Measurements from ENCODE around the gene LARP1.

Gene LARP1

DNA sequence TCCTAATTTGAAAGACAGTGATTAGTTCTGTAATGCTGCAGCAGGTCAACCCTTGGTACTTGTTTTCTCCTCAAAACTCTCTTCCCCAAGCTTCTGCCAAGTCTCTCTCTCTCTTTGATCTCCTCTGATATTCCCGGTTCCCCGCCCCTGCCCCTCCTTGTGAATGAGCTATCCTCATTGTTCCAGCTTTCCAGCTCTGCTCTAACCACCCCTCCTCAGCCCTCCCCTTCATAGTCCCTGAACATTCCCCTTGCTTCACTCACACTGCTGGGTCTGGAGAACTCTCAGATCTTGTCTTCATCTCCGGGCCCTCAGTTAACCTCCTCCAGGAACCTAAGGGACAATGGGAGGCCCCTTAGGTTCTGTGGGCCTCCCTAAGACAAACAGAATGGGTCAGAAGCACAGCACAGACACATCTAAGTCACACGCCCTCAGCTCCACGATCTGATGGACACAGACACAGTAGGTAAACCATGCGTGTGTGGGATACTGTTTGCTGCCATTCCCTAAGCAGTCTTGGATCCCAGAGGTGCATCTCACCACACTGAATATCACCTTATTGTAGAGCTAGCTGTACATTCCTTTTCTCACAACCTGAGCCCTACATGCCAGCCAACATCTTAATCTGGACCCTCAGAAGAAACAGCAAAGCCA lies 17.4 kb upstream of the LARP1 start:
- TF ChIP-seq TAF1 (IDR thresholded peaks at IDR 0.05; ENCODE audit: low read depth) (no peak), EGR1 (IDR thresholded peaks at IDR 0.05) (no peak), FOXM1 (IDR thresholded peaks at IDR 0.05; ENCODE audit: borderline replicate concordance, low read depth) (no peak), ZBTB7A (IDR thresholded peaks at IDR 0.05; ENCODE audit: low read depth) (no peak), NFIC (IDR thresholded peaks at IDR 0.05) (no peak), EP300 (IDR thresholded peaks at IDR 0.05; ENCODE audit: borderline replicate concordance) (no peak), CEBPB (IDR thresholded peaks at IDR 0.05) (no peak), TCF12 (IDR thresholded peaks at IDR 0.05; ENCODE audit: low read depth) (no peak), RAD21 (IDR thresholded peaks at IDR 0.05; ENCODE audit: low read depth) (no peak), YY1 (IDR thresholded peaks at IDR 0.05; ENCODE audit: low read depth) (no peak), TEAD4 (IDR thresholded peaks at IDR 0.05) (no peak), CREB1 (IDR thresholded peaks at IDR 0.05; ENCODE audit: low read depth) (no peak)
- TF ChIP-seq, protein P1, sequence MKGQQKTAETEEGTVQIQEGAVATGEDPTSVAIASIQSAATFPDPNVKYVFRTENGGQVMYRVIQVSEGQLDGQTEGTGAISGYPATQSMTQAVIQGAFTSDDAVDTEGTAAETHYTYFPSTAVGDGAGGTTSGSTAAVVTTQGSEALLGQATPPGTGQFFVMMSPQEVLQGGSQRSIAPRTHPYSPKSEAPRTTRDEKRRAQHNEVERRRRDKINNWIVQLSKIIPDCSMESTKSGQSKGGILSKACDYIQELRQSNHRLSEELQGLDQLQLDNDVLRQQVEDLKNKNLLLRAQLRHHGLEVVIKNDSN (IDR thresholded peaks at IDR 0.05): no peak
- TF ChIP-seq, protein P2, sequence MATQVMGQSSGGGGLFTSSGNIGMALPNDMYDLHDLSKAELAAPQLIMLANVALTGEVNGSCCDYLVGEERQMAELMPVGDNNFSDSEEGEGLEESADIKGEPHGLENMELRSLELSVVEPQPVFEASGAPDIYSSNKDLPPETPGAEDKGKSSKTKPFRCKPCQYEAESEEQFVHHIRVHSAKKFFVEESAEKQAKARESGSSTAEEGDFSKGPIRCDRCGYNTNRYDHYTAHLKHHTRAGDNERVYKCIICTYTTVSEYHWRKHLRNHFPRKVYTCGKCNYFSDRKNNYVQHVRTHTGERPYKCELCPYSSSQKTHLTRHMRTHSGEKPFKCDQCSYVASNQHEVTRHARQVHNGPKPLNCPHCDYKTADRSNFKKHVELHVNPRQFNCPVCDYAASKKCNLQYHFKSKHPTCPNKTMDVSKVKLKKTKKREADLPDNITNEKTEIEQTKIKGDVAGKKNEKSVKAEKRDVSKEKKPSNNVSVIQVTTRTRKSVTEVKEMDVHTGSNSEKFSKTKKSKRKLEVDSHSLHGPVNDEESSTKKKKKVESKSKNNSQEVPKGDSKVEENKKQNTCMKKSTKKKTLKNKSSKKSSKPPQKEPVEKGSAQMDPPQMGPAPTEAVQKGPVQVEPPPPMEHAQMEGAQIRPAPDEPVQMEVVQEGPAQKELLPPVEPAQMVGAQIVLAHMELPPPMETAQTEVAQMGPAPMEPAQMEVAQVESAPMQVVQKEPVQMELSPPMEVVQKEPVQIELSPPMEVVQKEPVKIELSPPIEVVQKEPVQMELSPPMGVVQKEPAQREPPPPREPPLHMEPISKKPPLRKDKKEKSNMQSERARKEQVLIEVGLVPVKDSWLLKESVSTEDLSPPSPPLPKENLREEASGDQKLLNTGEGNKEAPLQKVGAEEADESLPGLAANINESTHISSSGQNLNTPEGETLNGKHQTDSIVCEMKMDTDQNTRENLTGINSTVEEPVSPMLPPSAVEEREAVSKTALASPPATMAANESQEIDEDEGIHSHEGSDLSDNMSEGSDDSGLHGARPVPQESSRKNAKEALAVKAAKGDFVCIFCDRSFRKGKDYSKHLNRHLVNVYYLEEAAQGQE (IDR thresholded peaks at IDR 0.05; ENCODE audit: low read depth): no peak
- TF ChIP-seq, protein P3, sequence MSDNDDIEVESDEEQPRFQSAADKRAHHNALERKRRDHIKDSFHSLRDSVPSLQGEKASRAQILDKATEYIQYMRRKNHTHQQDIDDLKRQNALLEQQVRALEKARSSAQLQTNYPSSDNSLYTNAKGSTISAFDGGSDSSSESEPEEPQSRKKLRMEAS (IDR thresholded peaks at IDR 0.05): no peak

DNA sequence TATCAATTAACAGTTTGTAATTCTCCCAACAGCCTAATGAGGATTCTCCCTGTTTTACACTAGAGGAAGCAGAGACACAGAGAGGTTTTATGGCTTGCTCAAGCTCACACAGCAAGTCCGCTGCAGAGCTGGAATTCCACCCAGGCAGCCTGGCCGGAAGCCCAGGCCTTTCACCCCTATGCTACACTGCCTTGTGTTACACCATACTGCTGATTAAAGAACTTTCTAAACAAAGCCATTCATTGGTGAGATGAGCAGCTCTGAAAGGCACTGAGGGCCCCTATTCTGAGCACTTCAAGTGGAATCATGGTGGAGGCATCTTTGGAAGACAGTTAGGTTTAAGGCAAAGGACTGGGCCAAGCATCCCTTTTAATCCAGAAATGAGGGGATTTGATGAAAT lies 14.7 kb upstream of the LARP1 start:
- TF ChIP-seq, protein P2 (IDR thresholded peaks at IDR 0.05; ENCODE audit: low read depth): no peak
- TF ChIP-seq CEBPB (IDR thresholded peaks at IDR 0.05) (no peak), FOXM1 (IDR thresholded peaks at IDR 0.05; ENCODE audit: borderline replicate concordance, low read depth) (no peak), EGR1 (IDR thresholded peaks at IDR 0.05) (no peak), YY1 (IDR thresholded peaks at IDR 0.05; ENCODE audit: low read depth) (no peak), ZBTB7A (IDR thresholded peaks at IDR 0.05; ENCODE audit: low read depth) (no peak), TCF12 (IDR thresholded peaks at IDR 0.05; ENCODE audit: low read depth) (no peak), TAF1 (IDR thresholded peaks at IDR 0.05; ENCODE audit: low read depth) (no peak), NFIC (IDR thresholded peaks at IDR 0.05) (no peak), TEAD4 (IDR thresholded peaks at IDR 0.05) (no peak), CREB1 (IDR thresholded peaks at IDR 0.05; ENCODE audit: low read depth) (no peak)
- TF ChIP-seq, protein P3 (IDR thresholded peaks at IDR 0.05): no peak

DNA sequence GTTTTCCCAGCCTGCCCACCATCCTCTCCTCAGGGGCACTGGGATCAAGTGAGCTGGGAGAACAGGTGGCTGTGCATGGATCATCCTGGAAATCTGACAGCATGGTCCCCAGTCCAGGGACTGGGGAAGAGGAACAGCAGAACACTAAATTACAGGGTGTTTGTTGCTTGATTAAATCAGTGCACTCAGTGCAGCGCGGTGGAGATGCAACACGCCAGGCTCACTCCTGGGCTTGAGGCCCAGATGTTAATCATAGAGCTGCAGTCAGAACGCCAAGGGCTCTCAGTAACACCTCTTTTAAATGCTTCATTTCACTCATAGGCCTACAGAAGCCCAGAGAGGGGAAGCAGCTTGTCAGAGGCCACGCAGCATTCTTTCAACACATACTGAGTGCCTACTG lies 14.2 kb upstream of the LARP1 start:
- no peak for TF ChIP-seq YY1 (IDR thresholded peaks at IDR 0.05; ENCODE audit: low read depth)
- no peak for TF ChIP-seq CEBPB (IDR thresholded peaks at IDR 0.05)
- TF ChIP-seq FOXM1 (IDR thresholded peaks at IDR 0.05; ENCODE audit: borderline replicate concordance, low read depth): no peak
- TF ChIP-seq CREB1 (IDR thresholded peaks at IDR 0.05; ENCODE audit: low read depth): no peak
- TF ChIP-seq EP300 (IDR thresholded peaks at IDR 0.05; ENCODE audit: borderline replicate concordance): no peak
- TF ChIP-seq ZBTB7A (IDR thresholded peaks at IDR 0.05; ENCODE audit: low read depth): no peak
- TF ChIP-seq RAD21 (IDR thresholded peaks at IDR 0.05; ENCODE audit: low read depth): no peak
- TF ChIP-seq NFIC (IDR thresholded peaks at IDR 0.05): no peak
- TF ChIP-seq, protein P1 (IDR thresholded peaks at IDR 0.05): no peak

DNA sequence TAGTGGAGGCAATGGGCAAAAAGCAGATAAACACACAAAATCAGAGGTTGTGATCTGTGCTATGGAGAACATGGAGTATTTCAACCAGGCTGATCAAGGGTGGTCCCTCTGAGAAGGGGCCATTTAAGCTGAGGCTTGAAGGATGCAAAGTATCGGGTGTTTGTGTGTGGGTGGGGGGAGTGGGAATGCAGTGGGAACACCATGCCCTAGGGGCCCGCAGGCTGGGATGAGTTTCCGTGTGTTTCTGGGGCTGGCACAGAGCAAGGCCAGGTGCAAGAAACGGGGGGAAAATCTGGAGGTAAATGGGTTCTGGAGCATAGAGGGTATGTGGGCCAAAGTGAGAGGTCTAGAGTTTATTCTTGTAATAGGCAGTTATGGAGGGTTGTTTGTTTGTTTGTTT lies 13.8 kb upstream of the LARP1 start:
- TF ChIP-seq EGR1 (IDR thresholded peaks at IDR 0.05) (no peak), TEAD4 (IDR thresholded peaks at IDR 0.05) (no peak), CREB1 (IDR thresholded peaks at IDR 0.05; ENCODE audit: low read depth) (no peak), TAF1 (IDR thresholded peaks at IDR 0.05; ENCODE audit: low read depth) (no peak), FOXM1 (IDR thresholded peaks at IDR 0.05; ENCODE audit: borderline replicate concordance, low read depth) (no peak), EP300 (IDR thresholded peaks at IDR 0.05; ENCODE audit: borderline replicate concordance) (no peak), YY1 (IDR thresholded peaks at IDR 0.05; ENCODE audit: low read depth) (no peak), NFIC (IDR thresholded peaks at IDR 0.05) (no peak), ZBTB7A (IDR thresholded peaks at IDR 0.05; ENCODE audit: low read depth) (no peak), CEBPB (IDR thresholded peaks at IDR 0.05) (no peak), RAD21 (IDR thresholded peaks at IDR 0.05; ENCODE audit: low read depth) (no peak), TCF12 (IDR thresholded peaks at IDR 0.05; ENCODE audit: low read depth) (no peak)
- TF ChIP-seq, protein P2 (IDR thresholded peaks at IDR 0.05; ENCODE audit: low read depth): no peak
- TF ChIP-seq, protein P1 (IDR thresholded peaks at IDR 0.05): no peak
- TF ChIP-seq, protein P3 (IDR thresholded peaks at IDR 0.05): no peak

Measured in Ishikawa (cell line).